ENCODE data around the gene MTHFD1L.
"Not testable (repeated sequence)": the region's sequence is repeated elsewhere in the genome, so short reads cannot be mapped to it uniquely, and the experiment has no call there.

MTHFD1L gene

DNA sequence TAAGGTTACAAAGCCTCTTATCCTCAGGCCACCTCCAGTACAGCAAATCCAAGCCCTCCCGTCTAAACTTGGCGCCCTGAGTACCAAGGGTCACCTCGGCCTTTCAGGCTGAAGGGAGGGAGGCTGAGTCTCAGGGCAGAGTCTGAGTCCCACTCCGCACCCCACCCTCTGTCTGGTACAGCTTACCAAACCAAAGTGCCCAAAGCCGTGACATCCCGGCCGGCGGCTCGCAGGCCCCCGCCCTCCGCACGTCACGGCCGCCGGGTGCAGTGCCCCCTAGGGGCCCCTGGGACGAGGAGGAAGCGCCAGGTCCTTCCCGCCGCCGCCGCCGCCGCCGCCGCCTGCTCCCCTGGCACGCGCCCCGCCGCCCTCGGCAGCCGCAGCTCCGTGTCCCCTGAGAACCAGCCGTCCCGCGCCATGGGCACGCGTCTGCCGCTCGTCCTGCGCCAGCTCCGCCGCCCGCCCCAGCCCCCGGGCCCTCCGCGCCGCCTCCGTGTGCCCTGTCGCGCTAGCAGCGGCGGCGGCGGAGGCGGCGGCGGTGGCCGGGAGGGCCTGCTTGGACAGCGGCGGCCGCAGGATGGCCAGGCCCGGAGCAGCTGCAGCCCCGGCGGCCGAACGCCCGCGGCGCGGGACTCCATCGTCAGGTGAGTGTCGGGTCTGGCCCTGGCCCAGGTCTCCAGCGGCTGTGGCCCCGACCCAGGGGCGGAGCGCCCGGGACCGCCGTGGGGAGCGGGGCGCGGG lies at the start of gene MTHFD1L:
TSS of gene MTHFD1L (plus strand) at position 297 of the 741 bp plus-strand sequence. CDS start at position 418, 121 bp downstream.
- peak; percentile 84 for DNase-seq

DNA sequence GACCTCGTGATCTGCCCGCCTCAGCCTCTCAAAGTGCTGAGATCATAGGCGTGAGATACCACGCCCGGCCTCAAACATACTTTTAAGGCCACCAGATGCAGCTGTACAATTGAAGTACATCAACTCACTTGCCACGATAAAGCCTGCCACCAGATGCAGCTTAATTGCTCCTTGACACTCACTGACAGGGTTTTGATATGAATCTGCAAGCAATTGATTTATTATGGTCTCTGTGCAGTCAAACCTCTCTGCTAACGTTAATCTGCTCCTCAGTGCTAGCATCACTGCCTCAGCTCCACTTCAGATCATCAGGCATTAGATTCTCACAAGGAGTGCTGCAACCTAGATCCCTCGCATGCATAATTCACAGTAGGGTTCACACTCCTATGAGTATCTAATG lies 48.9 kb upstream of the MTHFD1L start:
- not testable (repeated sequence) for DNase-seq

DNA sequence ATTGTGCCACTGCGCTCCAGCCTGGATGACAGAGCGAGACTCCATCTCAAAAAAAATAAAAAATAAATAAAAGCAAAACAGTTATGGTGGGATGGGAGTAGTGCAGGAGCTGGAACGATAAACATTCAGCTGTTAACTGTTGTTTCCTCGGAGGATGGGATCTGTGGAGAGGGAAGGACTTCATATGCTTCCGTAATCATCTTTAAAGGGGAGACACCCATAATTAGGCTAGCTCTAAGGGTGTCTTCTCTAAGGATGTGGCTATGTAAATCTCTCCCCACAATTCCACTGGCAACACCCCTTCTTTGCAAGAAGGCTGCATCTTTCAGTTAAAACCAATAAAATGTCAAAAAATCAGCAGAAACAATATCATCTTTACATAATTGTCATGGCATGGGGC lies 42.6 kb upstream of the MTHFD1L start:
- no peak for DNase-seq

DNA sequence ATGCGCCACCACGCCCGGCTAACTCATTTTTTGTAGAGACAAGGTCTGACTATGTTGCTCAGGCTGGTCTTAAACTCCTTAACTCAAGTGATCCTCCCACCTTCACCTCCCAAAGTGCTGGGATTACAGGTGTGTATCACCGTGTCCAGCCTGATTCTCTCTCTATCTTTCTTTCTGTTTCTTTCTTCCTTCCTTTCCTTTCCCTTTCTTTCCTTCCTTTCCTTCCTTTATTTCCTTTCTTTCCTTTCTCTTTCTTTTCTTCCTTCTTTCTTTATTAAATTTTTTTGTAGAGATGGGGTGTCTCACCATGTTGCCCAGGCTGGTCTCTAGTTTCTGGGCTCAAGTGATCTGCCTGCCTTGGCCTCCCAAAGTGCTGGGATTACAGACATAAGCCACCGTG lies 38.7 kb upstream of the MTHFD1L start:
- no peak for DNase-seq

DNA sequence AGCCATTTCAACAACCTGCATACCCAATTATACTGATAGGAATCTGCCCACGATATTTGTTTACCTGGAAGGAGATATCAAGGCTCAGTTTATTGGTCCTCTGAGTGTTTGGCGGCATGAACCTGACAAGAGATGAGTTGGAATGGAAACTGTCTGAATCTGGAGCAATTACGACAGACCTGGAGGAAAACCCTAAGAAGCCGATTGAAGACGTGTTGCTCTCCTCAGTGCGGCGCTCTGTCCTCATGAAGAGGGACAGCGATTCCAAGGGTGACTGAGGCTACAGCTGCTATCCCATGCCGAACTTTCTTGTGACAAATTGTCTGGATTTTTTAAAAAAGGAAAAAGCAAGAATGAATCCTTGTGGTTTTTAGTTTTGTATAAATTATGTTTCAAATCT lies 37.4 kb upstream of the MTHFD1L start:
- not testable (repeated sequence) for DNase-seq

DNA sequence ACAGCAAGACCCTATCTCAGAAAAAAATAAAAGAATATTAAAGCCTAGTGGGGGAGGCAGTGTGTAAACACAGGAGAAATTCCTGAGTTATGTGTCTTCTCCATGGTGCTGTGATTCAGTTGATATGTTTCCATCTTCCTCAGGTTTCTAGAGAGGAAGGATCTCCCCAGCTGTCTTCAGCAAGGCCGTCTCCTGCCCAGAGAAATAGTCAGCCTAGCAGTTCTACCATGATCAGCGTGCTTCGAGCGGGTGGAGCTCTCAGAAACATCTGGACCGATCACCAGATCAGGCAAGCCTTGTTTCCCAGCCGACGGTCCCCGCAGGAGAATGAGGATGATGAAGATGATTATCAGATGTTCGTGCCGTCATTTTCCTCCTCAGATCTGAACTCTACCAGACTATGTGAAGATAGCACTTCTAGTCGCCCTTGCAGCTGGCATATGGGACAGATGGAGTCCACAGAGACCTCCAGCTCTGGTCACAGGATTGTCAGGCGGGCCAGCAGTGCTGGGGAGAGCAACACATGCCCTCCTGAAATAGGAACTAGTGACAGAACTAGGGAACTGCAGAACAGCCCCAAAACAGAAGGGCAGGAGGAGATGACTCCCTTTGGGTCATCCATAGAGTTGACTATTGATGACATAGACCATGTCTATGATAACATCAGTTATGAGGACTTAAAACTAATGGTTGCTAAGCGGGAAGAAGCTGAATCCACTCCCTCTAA lies 34.9 kb upstream of the MTHFD1L start:
- DNase-seq = no peak

DNA sequence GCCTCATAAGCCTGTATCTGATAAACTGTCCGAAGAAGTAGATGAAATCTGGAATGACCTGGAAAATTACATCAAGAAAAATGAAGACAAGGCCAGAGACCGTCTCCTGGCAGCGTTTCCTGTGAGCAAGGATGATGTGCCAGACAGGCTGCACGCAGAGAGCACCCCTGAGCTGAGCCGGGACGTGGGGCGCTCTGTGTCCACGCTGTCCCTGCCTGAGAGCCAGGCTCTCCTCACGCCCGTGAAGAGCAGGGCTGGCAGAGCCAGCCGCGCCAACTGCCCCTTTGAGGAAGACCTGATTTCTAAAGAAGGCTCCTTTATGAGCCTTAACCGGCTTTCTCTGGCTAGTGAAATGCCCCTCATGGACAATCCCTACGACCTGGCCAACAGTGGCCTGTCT lies 33.9 kb upstream of the MTHFD1L start:
- no peak for DNase-seq

DNA sequence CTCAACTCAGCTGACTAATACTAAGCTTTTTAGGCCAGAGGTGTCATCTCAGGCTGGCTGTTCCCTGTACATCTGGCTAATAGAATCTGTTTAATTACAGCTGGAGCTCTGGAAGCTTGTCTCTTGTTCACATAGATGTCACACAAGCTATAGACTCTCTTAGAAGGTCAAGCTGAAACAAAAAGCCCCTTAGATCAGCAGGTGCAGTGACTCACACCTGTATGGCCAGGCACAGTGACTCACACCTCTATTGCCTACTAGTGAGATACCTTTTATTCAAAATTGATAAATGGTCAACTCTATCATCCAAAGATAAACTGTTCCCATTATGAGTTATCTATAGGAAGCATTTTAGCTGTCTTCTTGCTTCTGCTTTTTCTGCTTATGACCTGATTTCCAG lies 29.9 kb upstream of the MTHFD1L start:
- DNase-seq = no peak

DNA sequence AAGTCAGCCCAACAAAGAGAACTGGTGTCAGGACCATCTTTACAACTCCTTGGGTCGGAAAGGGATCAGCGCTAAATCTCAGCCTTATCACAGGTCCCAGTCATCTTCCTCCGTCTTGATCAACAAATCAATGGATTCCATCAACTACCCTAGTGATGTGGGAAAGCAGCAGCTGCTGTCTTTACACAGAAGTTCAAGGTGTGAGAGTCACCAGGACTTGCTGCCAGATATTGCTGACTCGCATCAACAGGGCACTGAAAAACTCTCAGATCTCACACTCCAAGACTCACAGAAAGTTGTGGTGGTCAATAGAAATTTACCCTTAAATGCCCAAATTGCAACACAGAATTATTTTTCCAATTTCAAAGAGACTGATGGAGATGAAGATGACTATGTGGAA lies 25.3 kb upstream of the MTHFD1L start:
- DNase-seq = no peak

DNA sequence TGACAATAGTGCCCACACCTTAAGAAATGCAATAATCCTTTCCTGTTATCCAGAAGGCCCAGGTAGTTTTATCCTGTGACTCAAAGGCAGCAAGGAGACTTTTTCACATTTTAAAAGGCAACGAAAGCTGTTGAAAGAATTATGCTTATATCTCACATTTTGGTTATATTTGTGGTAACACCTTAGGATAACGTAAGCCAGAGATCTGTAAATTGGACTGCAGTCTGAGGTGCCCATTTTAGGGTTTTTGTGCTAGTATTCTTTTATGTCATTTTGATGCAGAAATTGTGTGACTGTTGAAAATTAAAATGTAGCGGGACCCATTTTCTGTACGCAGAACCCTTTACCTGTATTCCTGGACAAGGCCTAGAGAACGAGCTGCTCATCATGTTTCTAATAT lies 24.3 kb upstream of the MTHFD1L start:
- DNase-seq = no peak

DNA sequence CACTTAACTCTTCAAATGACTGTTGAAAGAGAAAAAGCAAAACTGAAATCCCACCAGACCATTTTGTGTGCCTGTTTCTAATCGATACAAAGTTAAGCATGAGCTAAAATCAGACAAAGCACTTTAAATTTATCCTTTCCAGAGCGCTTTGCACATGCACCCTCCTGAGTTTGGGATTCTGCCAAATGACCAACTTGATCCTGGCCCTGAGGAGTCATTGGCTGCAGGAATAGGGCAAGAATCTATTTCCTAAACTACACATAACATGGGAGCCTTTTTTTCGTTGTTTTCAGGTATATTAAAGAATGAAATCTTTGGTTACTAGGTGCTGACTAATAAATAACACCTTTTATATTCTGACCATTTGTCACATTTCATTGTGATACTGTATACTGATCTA lies 23.8 kb upstream of the MTHFD1L start:
- DNase-seq = no peak

DNA sequence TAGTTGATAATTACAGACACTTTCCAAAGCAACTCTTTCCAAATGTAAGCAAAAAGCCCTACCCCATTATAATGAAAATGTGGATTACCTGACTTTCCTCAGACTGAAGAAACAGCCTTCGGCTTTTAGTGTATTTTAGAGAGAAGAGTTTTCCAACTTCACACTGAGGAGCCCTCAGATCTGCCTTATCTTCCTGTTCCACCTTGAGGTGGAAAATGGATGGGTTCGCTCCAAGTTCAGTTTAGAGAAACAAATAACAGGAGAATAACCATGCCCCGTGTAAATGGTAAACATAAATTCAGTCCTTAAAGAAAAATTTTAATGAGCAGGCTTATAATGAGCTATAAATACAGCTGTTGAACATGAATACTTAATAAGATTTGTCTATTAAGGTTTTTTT lies 21.1 kb upstream of the MTHFD1L start:
- no peak for DNase-seq

DNA sequence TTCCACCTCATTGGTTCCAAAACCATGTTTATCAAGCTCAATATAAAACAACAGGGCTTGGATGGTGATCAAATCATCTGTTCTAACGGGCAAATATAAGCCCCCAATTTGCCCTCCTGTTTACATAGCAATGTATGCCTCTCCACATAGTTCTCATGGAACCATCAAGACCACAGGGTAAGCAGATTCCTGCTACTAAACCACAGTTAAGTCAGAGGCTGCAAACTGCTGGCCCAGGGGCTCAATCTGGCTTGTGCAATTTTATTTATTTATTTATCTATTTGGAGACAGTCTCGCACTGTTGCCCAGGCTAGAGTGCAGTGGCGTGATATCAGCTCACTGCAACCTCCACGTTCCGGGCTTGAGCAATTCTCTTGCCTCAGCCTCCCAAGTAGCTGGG lies 18.9 kb upstream of the MTHFD1L start:
- no peak for DNase-seq

DNA sequence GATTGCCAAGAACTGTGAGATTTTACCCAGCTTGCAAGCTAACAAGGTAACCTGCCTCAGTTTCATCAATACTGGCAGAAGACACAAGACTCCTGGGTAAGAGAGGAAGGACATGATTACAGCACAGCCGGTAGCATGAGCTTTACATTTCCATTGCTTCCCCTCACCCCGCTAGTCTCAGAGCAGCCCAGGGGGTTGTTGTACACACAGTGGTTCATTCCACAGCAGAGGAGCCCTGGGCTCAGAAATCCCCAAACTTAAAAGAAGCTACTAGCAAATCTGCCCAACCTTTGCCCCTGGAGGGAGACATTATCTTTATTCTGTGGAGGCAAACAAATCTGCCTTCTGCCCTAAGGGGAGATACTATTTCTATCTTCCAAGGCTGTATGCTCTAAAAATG lies 17.1 kb upstream of the MTHFD1L start:
- no peak for DNase-seq

DNA sequence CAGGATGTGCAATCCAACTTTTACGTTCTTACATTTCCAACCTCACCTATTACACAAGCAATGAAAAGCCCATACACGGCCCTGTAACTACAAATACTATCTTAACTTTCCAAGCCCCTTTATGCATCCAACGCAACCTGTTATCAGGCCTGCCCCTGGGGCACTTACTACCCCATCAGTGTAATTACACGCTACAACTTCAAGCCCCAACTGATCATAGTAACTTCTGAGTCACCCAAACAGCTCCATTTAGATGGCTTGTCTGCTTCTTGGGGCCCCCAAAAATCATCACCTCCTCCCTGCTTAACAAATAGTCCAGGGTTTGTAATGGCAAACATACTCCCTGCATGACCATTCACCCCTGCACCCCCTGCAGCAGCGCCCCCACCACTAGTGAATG lies 11.1 kb upstream of the MTHFD1L start:
- not testable (repeated sequence) for DNase-seq

DNA sequence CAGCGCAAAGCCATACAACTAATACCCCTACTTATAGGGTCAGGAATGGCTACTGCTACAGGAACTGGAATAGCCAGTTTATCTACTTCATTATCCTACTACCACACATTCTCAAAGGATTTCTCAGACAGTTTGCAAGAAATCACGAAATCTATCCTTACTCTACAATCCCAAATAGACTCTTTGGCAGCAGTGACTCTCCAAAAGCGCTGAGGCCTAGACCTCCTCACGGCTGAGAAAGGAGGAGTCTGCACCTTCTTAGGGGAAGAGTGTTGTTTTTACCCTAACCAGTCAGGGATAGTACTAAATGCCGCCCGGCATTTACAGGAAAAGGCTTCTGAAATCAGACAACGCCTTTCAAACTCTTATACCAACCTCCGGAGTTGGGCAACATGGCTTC lies 10.3 kb upstream of the MTHFD1L start:
- not testable (repeated sequence) for DNase-seq

DNA sequence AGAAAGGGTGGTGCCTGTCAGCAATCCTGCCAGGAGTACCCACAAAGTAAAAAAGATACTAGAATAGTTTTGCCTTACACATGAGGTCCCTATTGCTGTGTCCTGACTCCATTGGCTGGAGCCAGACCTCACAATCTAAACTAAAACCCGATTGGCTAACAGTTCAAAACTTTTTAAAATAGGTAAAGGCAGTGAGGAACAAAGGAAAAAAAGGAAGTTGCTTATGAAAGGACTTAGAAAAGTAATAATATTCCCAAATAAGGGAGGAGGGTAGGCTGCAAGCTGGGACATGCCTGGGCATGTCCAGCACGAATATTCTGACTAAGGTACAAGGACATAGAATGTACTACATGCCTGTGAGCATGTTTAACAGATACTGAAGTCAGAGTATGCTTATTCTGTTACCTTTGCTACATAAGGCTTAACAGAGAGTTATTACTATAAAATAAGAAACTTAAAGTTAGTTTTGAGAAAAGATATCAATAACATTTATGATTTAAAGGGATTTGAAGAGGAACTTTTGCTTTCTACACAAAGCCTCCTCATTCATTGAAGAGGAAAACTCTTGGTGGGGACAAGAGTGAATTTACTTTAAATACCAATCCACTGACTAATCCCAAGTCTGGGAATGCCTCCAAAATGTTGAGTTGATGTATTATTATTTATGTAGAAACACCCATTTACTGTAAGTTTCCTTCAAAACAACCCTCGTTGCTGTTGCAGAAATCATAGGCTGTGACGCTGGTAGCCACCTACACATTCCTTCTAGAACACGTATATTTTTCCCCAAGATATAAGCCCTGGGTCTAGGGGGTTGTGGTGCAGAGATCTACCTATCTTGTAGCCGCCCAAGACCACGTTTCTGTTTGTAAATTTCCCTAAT lies 8.2 kb upstream of the MTHFD1L start:
- peak; percentile 57 for DNase-seq

DNA sequence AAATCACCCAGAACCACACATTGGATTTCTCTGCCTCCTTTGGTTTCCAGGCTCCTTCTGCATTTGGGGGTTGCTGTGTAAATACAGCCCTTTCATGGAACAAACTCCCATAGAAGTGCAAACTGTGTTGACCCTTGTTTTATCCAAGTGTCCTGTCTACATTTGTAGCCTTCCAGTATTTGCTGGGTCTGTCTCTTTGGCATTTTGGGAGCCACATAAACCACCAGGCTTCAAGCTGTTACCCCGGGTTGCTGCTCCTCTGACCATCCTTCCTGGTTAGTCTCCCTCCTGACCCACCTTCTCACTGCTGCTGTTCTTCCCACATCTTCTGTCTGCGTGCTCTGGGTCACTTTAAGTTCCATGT lies 7.6 kb upstream of the MTHFD1L start:
- DNase-seq = no peak

DNA sequence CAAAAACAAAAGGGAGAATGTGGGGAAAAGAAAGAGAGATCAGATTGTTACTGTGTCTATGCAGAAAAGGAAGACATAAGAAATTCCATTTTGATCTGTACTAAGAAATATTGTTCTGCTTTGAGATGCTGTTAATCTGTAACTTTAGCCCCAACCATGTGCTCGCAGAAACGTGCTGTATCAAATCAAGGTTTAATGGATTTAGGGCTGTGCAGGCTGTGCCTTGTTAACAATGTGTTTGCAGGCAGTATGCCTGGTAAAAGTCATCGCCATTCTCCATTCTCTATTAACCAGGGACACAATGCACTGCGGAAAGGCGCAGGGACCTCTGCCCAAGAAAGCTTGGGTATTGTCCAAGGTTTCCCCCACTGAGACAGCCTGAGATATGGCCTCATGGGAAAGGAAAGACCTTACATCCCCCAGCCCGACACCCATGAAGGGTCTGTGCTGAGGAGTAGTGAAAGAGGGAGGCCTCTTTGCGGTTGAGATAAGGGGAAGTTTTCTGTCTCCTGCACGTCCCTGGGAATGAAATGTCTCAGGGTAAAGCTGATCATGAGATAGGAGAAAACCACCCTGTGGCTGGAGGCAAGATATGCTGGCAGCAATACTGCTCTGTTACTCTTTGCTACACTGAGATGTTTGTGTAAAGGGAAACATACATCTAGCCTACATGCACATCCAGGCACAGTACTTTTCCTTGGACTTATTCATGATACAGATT lies 3.9 kb upstream of the MTHFD1L start:
- not testable (repeated sequence) for DNase-seq

DNA sequence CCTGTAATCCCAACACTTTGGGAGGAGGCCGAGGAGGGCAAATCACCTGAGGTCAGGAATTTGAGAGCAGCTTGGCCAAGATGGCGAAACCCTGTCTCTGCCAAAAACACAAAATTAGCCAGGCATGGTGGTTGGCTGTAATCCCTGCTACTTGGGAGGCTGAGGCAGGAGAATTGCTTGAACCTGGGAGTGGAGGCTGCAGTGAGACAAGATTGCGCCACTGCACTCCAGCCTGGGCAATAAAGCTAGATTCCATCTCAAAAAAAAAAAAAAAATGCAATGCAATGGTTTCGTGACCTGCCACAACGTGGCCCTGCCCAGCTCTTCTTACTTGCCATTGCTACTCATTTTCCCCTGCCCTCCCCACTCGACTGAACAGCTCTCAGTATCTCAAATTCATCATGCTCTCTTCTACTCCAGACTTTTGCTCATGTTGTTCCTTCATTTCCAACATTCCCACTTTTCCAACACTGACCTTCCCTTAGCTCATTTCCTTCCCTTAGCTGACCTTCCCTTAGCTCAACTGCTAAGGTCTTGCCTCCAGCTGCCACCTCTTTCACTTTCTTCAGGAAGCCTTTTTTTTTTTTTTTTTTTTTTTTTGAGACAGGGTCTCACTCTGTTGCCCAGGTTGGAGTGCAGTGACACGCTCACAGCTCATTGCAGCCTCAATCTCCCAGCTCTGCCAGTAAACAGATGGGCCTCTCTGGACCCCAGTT lies 2.1 kb upstream of the MTHFD1L start:
- no peak for DNase-seq

DNA sequence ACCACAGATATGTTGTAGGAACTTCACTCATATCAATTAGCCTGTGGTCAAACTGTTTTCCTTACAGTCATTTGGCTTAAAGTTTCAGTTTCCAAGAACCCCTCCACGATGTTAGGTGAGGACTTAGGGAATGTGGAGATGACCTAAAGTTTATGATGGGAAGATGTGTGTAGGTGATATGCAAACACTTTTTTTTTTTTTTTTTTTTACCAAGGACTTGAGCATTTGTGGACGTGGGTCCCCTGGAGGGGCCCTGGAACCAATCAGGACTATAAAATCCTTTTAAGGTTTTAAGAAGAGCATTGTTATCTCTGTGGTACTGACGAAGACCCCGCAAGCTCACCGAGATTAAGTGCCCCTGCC lies 478 bp upstream of the MTHFD1L start:
- DNase-seq = no peak

Measured in right forelimb (tissue), 1 donor.